ENCODE results near the gene COL4A4.

GRCh38 chr2:227198866-227199265, 34.9 kb upstream of the COL4A4 start:
- TF ChIP-seq CTCF (conservative IDR thresholded peaks at IDR 0.05; ENCODE audit: low read depth, low read length) (no peak), FOS (IDR thresholded peaks at IDR 0.05; ENCODE audit: low read depth, low read length) (no peak), BHLHE40 (IDR thresholded peaks at IDR 0.05; ENCODE audit: low read depth, low read length) (no peak), POLR2A (IDR thresholded peaks at IDR 0.05; ENCODE audit: low read depth, low read length) (no peak), RAD21 (IDR thresholded peaks at IDR 0.05; ENCODE audit: low read length) (no peak), SMC3 (IDR thresholded peaks at IDR 0.05; ENCODE audit: low read depth, low read length) (no peak), CEBPB (IDR thresholded peaks at IDR 0.05; ENCODE audit: low read depth, low read length) (no peak), RCOR1 (IDR thresholded peaks at IDR 0.05; ENCODE audit: insufficient replicate concordance, low read length) (no peak)
- TF ChIP-seq, protein P1, sequence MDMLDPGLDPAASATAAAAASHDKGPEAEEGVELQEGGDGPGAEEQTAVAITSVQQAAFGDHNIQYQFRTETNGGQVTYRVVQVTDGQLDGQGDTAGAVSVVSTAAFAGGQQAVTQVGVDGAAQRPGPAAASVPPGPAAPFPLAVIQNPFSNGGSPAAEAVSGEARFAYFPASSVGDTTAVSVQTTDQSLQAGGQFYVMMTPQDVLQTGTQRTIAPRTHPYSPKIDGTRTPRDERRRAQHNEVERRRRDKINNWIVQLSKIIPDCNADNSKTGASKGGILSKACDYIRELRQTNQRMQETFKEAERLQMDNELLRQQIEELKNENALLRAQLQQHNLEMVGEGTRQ (IDR thresholded peaks at IDR 0.05; ENCODE audit: low read depth, low read length), result no peak
- TF ChIP-seq, protein P2, sequence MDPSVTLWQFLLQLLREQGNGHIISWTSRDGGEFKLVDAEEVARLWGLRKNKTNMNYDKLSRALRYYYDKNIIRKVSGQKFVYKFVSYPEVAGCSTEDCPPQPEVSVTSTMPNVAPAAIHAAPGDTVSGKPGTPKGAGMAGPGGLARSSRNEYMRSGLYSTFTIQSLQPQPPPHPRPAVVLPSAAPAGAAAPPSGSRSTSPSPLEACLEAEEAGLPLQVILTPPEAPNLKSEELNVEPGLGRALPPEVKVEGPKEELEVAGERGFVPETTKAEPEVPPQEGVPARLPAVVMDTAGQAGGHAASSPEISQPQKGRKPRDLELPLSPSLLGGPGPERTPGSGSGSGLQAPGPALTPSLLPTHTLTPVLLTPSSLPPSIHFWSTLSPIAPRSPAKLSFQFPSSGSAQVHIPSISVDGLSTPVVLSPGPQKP (IDR thresholded peaks at IDR 0.05; ENCODE audit: borderline replicate concordance, low read depth, low read length), result no peak
